Measurements from ENCODE around the gene LNX1.
"Not testable (repeated sequence)": the region's sequence is repeated elsewhere in the genome, so short reads cannot be mapped to it uniquely, and the experiment has no call there.

The LNX1 gene

GRCh38 chr4:53453385-53453784 is 137.9 kb downstream of the LNX1 start:
- DNase-seq: no peak

- no peak for DNase-seq
Observed at GRCh38 chr4:53450773-53451172, 140.5 kb downstream of the LNX1 start.

- DNase-seq: no peak
Observed at GRCh38 chr4:53444954-53445353, 146.3 kb downstream of the LNX1 start.

- no peak for DNase-seq
Observed at GRCh38 chr4:53441564-53441963, 149.7 kb downstream of the LNX1 start.

- DNase-seq: no peak
Observed at GRCh38 chr4:53436251-53436650, 155.0 kb downstream of the LNX1 start.

GRCh38 chr4:53432528-53433424 is 158.5 kb downstream of the LNX1 start:
- no peak for DNase-seq

GRCh38 chr4:53431052-53431451 is 160.2 kb downstream of the LNX1 start:
- DNase-seq: no peak

- DNase-seq: no peak
Observed at GRCh38 chr4:53427366-53427765, 163.9 kb downstream of the LNX1 start.

GRCh38 chr4:53424280-53424679 is 167.0 kb downstream of the LNX1 start:
- no peak for DNase-seq

GRCh38 chr4:53422367-53422766 is 168.9 kb downstream of the LNX1 start:
- DNase-seq: no peak

GRCh38 chr4:53421791-53422190 is 169.5 kb downstream of the LNX1 start:
- no peak for DNase-seq

GRCh38 chr4:53419208-53419607 is 172.1 kb downstream of the LNX1 start:
- DNase-seq: no peak

GRCh38 chr4:53409479-53409878 is 181.8 kb downstream of the LNX1 start:
- DNase-seq: not testable (repeated sequence)
